GM20000 (cell line): ENCODE measurements around the gene CDKN1B.

ENCODE experiments used
- DNase-seq: peaks from one replicate; pipeline ENCODE4 v3.0.0; 2012; ENCODE audit warnings: low spot score
- TF ChIP-seq, protein P1 (sequence below): IDR thresholded peaks from 2 replicates; pipeline ENCODE4 v1.5.1; 2012; ENCODE audit warnings: mild to moderate bottlenecking, control low read depth; ENCODE audit errors: extremely low read depth, missing control alignments

Gene CDKN1B

DNA sequence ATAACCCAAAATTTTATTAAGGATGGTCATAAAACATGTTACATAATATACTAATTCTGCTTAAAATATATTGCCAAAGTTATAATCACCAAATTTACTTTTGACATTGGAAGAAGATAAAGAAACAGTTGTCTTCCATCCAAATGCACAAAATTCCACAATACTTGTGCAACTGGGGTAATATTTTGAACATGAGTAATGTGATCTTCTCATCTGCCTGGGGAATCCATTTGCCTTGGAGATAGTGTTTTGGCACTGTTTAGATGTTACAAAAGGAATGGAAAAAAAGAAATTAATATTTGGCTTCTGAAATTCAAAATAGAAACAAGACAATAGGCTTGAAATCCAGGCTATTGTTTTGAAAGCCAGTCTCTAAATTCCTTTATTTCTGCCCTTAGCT, 30.2 kb upstream of the CDKN1B start:
- TF ChIP-seq, protein P1, sequence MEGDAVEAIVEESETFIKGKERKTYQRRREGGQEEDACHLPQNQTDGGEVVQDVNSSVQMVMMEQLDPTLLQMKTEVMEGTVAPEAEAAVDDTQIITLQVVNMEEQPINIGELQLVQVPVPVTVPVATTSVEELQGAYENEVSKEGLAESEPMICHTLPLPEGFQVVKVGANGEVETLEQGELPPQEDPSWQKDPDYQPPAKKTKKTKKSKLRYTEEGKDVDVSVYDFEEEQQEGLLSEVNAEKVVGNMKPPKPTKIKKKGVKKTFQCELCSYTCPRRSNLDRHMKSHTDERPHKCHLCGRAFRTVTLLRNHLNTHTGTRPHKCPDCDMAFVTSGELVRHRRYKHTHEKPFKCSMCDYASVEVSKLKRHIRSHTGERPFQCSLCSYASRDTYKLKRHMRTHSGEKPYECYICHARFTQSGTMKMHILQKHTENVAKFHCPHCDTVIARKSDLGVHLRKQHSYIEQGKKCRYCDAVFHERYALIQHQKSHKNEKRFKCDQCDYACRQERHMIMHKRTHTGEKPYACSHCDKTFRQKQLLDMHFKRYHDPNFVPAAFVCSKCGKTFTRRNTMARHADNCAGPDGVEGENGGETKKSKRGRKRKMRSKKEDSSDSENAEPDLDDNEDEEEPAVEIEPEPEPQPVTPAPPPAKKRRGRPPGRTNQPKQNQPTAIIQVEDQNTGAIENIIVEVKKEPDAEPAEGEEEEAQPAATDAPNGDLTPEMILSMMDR, result no peak
- no peak for DNase-seq

DNA sequence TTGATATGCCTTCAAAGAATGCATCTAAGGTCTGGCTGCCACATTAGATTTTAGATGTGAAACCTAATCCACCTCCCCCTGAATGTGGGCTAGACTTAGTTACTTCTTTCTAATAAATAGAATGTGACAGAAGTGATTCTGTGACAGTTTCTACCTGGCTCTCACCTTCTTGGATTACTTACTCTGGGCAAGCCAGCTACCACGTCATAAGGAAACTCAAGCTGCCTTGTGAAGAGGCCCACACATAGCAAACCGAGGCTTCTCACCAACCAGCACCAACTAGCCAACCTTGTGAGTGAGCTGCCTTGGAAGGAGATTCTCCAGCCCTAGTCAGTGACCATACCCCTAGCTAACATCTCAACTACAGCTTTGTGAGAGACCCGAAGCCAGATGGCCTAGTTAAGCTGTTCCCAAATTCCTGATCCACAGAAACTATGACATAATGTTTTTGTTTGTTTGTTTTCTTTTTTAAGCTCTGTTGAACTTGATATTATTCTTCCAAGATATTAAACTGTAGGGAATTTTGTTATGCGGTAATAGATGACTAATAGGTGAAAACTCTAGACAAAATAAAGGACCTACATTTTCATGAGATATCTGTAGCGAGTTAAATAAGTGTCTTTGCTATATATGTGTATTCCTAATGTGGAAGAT, 27.4 kb upstream of the CDKN1B start:
- DNase-seq, result no peak
- TF ChIP-seq, protein P1, result no peak

DNA sequence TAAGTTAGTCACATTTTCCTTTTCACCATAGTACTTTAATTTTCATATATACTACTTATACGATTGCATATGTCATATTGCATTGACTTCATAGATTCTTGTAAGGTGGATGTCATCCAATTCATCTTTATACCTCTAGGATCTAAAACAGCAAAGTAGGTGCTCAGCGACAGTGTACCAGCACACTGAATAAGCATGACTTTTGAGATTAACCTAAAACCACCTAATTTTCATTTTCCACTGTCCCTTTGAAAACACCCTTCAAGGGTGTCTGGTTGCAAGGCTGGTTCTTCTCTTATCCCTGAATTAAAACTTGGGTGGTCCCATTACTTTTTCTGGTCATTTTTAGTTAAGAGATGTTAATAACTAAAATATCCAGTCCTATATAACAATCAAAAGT, 25.6 kb upstream of the CDKN1B start:
- peak; percentile 27 for DNase-seq
- TF ChIP-seq, protein P1, result no peak

DNA sequence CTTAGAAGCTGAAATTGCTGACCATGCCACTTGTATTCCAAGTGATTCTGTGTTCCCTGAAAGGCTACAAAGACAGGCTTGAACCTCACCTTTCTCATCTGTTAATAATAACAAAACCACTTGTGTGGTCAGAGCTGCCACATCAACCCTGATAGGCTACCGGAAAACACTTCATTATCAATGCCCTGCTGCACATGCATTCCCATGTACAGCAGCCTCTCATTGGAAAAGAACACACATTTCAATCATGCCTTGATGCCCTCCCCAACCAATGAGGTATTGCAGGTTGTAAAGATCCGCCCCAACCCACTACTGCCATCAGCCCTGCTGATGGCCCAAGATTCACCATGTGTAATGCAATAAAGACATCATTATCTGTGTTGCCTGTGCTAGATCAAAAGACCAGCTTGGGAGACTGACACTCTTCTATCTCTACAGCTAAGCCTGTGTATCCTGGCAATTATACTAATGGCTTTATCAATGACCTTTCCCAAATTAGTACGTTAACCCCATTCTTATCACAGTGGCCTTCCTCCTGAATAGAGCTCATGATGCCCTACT, 24.0 kb upstream of the CDKN1B start:
- TF ChIP-seq, protein P1, result no peak
- DNase-seq, result no peak

DNA sequence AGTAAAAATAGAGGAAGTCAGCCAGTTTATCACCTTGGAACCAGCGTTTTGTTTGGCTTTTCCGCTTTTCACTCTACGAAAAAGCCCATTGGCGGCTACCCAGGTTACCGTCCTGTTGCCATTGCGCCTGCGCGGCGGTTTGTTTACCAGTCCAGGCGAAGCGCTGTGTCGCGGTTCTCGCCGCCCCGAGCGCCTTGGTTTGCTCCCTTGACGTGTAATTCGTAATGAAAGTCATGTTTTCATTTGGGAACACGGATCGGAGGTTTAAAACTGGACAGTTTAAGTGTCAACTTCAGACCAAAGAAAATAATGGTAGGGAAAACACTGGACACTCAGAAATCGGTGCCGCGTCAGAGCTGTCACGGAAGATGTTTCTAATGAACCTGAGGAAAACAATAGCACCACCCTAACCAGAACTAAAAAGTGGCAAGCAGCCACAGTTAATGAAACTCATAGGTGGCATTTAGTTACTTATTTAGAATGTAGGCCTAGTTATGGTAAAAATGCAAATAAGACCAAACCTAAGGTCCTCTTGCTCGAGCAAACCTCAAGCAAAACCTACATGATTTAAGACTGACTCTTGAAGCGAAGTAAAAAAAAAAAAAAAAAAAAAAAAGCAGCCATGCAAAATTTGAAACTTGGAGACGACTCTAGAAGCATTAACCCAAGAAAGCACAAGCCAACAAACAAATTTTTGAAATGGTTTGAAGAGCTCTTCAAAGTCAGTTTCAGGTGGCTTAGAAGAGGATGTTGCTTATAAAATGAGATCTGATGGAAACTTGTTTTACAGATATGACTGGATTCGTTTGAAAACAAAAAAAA, 20.4 kb upstream of the CDKN1B start:
- peak; percentile 72 for DNase-seq
- TF ChIP-seq, protein P1, result no peak

DNA sequence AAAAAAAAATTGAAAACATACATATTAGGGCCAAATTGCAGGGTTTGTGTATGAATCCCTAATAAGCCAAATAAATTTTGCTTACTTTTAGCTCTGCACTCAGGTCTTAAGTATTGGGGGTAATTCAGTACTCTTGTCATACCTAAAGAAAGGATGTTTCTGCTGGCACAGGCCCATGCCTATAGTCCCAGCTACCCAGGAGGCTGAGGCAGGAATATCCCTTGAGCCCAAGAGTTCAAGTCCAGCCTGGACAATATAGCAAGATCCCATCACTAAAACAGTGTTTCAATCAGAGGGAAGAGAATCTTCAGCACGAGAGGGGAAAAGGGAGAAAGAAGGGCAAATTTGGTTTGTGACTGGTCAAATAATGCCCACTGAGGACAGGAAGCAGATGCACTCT, 17.8 kb upstream of the CDKN1B start:
- no peak for DNase-seq
- TF ChIP-seq, protein P1, result no peak

DNA sequence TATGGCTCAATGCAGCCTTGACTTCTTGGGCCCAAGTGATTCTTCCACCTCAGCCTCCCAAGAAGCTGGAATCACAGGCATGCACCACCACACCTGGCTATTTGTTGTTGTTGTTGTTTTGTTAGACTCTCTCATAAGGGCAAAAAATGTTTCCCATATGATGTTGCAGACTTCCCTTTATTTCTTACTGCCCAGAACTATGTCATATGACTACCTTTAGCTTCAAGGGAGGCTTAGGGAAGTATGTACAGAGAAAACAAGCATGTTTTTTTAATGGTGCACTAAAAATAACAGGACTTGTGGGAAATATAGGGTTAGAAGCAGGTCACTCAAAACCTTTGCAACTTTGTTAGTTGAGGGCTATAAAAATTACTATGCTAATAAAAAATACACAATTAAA, 16.9 kb upstream of the CDKN1B start:
- no peak for DNase-seq
- TF ChIP-seq, protein P1, result no peak
